GM10248 (cell line): ENCODE measurements around the gene KCNH5.

ENCODE experiments used
- CTCF ChIA-PET: fragments of 300-600 bp; sonication (Branson Sonifier 250); formaldehyde crosslinking; extraction: SDS; loops from one replicate; lab custom pipeline; 2021; ENCODE audit warnings: antibody characterized with exemption; lab: Yijun Ruan, JAX
- POLR2A ChIA-PET: fragments of 350-650 bp; sonication (Branson Sonifier 250); formaldehyde crosslinking; extraction: SDS; loops from one replicate; lab custom pipeline; 2020; ENCODE audit warnings: antibody characterized with exemption; lab: Yijun Ruan, JAX
- DNase-seq: peaks from one replicate; pipeline ENCODE4 v3.0.0; 2012; ENCODE audit errors: extremely low spot score
- TF ChIP-seq, protein P1 (sequence below): IDR thresholded peaks from 2 replicates; pipeline ENCODE4 v1.5.1; 2012; ENCODE audit warnings: mild to moderate bottlenecking, low read depth; ENCODE audit errors: extremely low read depth, missing control alignments, control extremely low read depth

KCNH5 gene

DNA sequence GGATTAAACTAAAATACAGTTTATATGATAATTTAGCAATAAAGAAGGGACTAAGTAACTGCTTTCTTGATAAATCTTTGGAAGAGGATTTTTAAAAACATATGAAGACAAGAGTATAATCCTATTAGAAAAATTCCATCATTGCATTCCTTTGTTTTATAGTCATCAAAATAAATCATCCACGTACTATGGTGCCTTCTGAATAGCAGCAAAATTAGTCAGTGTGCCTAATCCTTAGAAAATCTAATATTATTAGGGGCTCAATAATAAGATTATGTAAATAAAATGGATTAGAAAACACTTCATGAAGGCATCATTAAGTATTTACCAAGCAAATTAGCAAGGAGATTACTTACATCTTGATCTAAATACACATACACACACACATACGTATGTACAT, 102.1 kb downstream of the KCNH5 start:
- CTCF ChIA-PET, result no interaction called here
- TF ChIP-seq, protein P1, sequence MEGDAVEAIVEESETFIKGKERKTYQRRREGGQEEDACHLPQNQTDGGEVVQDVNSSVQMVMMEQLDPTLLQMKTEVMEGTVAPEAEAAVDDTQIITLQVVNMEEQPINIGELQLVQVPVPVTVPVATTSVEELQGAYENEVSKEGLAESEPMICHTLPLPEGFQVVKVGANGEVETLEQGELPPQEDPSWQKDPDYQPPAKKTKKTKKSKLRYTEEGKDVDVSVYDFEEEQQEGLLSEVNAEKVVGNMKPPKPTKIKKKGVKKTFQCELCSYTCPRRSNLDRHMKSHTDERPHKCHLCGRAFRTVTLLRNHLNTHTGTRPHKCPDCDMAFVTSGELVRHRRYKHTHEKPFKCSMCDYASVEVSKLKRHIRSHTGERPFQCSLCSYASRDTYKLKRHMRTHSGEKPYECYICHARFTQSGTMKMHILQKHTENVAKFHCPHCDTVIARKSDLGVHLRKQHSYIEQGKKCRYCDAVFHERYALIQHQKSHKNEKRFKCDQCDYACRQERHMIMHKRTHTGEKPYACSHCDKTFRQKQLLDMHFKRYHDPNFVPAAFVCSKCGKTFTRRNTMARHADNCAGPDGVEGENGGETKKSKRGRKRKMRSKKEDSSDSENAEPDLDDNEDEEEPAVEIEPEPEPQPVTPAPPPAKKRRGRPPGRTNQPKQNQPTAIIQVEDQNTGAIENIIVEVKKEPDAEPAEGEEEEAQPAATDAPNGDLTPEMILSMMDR, result no peak
- POLR2A ChIA-PET, result no interaction called here
- no peak for DNase-seq

DNA sequence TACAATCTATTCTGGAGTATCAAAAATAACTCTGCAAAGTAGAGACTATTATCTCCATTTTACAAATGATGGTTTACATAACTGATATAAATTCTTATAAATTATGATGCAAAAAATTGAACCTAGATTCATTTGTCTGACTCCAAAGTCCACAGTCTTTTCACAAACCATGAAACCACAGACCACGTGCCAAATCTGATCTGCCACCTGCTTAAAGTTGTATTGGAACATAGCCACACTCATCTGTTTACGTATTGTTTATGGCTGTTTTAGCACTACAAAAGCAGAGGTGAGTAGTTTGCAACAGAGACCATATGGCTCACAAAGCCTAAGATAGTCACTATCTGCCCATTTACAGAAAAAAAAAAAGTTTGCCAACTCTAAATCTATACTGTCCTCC, 105.3 kb downstream of the KCNH5 start:
- ChIA-PET POLR2A (no interaction called here), CTCF (no interaction called here)
- TF ChIP-seq, protein P1, result no peak
- no peak for DNase-seq

DNA sequence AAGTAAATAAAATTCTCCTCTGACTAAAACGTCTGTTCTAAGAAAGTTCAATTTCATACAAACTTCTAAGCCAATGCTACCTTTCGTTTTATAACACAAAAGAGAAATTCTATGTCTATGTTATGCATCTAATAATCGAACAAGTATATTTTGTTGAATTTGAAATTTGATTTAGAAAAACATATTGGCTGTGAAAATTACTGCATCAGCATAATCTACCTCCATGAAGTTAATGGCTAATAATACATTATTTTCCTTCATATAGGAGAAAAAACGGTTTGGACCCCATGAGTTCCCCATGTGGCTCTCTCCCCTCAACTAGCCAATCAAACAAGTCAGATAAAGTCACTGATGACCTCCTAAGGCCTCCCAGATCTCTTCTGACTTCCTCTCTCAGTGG, 106.5 kb downstream of the KCNH5 start:
- POLR2A ChIA-PET, result interaction anchor here (0.6 kb wide), 1 partner anchor 32 kb away, joined by 3 read pairs; no protein-coding TSS in a partner anchor
- CTCF ChIA-PET, result interaction anchor here (1.4 kb wide), 1 partner anchor 19 kb away, joined by 3 read pairs; no protein-coding TSS in a partner anchor
- no peak for DNase-seq
- TF ChIP-seq, protein P1, result no peak

DNA sequence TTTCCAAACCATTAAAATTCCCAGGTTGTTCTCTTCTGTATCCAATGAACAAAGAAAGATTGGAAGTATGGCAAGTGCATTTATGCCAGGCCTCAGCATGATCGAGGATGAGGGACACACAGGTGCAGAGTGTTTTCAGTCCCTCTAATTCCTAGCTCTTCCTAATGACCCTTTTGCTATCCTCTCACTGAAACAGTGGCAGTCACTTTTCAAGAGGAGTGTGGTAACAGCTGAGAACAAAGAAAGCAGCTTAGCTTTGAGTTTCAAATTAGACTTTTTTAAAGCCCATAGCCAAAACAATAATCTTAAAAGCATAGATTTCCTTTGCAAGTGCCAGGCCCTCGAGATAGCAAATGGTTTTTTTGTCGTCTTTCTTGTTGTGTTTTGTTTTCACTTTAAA, 110.8 kb downstream of the KCNH5 start:
- POLR2A ChIA-PET, result no interaction called here
- TF ChIP-seq, protein P1, result no peak
- DNase-seq, result no peak
- CTCF ChIA-PET, result no interaction called here

DNA sequence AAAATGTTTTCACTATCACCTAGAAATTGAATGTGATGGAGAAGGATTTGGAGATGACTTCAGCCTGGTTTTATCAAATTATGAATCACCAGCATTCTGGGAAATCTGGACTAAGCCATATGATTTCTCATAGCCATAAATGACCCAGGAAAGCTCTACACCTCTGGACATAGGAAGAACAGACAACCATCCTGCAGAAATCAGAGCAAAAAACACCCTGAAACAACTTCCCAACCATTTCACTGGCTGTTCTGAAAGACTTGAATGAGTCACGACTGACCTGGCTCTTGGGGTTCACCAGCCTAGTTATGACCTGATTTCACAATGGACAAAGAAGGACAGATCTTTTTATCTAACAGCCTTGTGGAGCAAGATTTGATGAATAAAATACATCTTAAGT, 123.8 kb downstream of the KCNH5 start:
- TF ChIP-seq, protein P1, result no peak
- DNase-seq, result no peak
- ChIA-PET POLR2A (no interaction called here), CTCF (no interaction called here)

DNA sequence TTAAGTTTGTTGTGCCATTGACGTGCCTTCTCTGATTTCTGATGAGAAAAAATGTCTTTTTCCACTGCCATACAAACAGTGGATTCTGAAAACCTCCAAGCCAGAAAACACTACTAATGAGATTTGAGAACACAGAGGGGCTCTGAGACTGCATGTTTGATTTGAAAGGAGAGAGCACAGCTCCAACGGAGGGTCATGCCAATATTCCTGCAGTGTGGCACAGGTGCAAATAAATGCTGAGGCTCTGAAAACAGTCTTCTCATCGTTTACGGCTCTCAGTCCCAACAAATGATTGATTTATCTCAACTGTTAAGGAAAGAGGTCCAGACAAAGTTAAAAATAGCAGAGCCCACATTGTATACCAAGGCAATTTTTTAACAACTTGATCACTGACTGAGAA, 128.7 kb downstream of the KCNH5 start:
- ChIA-PET POLR2A (no interaction called here), CTCF (no interaction called here)
- TF ChIP-seq, protein P1, result no peak
- no peak for DNase-seq

DNA sequence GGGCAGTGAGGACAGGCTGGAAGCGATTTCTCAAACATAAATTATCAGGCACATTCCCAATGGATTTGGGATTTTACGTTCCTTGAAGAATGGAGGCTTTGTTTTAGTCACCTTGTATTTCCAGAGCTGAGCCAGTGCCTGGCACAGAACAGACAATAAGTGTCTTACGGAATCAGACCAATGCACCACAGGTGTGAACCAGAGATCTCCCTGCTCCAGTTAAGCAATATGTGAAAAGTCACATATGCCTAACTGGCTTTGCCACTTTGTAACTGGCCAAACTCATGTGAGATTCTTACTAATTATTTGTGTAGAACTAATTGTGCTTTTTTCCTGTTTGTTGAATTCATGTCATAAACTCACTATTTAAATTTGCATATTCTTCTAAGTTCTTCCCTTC, 130.4 kb downstream of the KCNH5 start:
- POLR2A ChIA-PET, result no interaction called here
- TF ChIP-seq, protein P1, result no peak
- DNase-seq, result no peak
- CTCF ChIA-PET, result no interaction called here
